ENCODE data around the gene FEZF1.

The FEZF1 gene

GRCh38 chr7:122304319-122304975 is at the start of gene FEZF1:
TSS of gene FEZF1 (minus strand) at chr7:122304750. CDS start at chr7:122304437, 313 bp downstream.
- DNase-seq (ENCODE audit: low read depth in 2 of 2): no peak

- DNase-seq (ENCODE audit: low read depth in 2 of 2): no peak
Measured at GRCh38 chr7:122352454-122352853, 47.9 kb upstream of the FEZF1 start.

GRCh38 chr7:122350701-122351100 is 46.2 kb upstream of the FEZF1 start:
- DNase-seq (ENCODE audit: low read depth in 2 of 2): no peak

- DNase-seq (ENCODE audit: low read depth in 2 of 2): no peak
Measured at GRCh38 chr7:122344303-122344620, 39.7 kb upstream of the FEZF1 start.

GRCh38 chr7:122343601-122344302 is 39.2 kb upstream of the FEZF1 start:
- no peak for DNase-seq (ENCODE audit: low read depth in 2 of 2)

GRCh38 chr7:122340427-122340826 is 35.9 kb upstream of the FEZF1 start:
- DNase-seq (ENCODE audit: low read depth in 2 of 2): no peak

- no peak for DNase-seq (ENCODE audit: low read depth in 2 of 2)
Measured at GRCh38 chr7:122339145-122339904, 34.8 kb upstream of the FEZF1 start.

GRCh38 chr7:122337011-122337410 is 32.5 kb upstream of the FEZF1 start:
- no peak for DNase-seq (ENCODE audit: low read depth in 2 of 2)

GRCh38 chr7:122329145-122329802 is 24.7 kb upstream of the FEZF1 start:
- no peak for DNase-seq (ENCODE audit: low read depth in 2 of 2)

GRCh38 chr7:122327969-122328368 is 23.4 kb upstream of the FEZF1 start:
- no peak for DNase-seq (ENCODE audit: low read depth in 2 of 2)

GRCh38 chr7:122316467-122317388 is 12.2 kb upstream of the FEZF1 start:
- DNase-seq (ENCODE audit: low read depth in 2 of 2): no peak

- DNase-seq (ENCODE audit: low read depth in 2 of 2): no peak
Measured at GRCh38 chr7:122315507-122316466, 11.2 kb upstream of the FEZF1 start.

- no peak for DNase-seq (ENCODE audit: low read depth in 2 of 2)
Measured at GRCh38 chr7:122314284-122314683, 9.7 kb upstream of the FEZF1 start.

GRCh38 chr7:122312789-122313188 is 8.2 kb upstream of the FEZF1 start:
- DNase-seq (ENCODE audit: low read depth in 2 of 2): no peak

GRCh38 chr7:122311734-122312450 is 7.3 kb upstream of the FEZF1 start:
- no peak for DNase-seq (ENCODE audit: low read depth in 2 of 2)

- no peak for DNase-seq (ENCODE audit: low read depth in 2 of 2)
Measured at GRCh38 chr7:122311050-122311700, 6.6 kb upstream of the FEZF1 start.

GRCh38 chr7:122310119-122311021 is 5.8 kb upstream of the FEZF1 start:
- no peak for DNase-seq (ENCODE audit: low read depth in 2 of 2)

GRCh38 chr7:122309421-122309820 is 4.9 kb upstream of the FEZF1 start:
- DNase-seq (ENCODE audit: low read depth in 2 of 2): no peak

All from stimulated activated CD8-positive, alpha-beta memory T cell treated with anti-CD3 and anti-CD28 coated beads, Interleukin-2, amount 100 ng/mL, for 48 hours (primary cell).